DOHH2 (cell line): ENCODE data around the gene AKAP1.

Experiments
- H3F3A ChIP-seq: fragments of 200-600 bp; sonication (generic), shearing (Covaris generic); 2 replicates; pipeline ENCODE4 v1.6.0; 2016; ENCODE audit warnings: antibody characterized with exemption, mild to moderate bottlenecking; ENCODE audit not compliant: control insufficient read depth, insufficient read depth
- H3K27ac ChIP-seq: fragments of 200-600 bp; sonication (generic); 2 replicates; pipeline ENCODE4 v1.5.1; 2014; ENCODE audit warnings: low read depth, mild to moderate bottlenecking, low read length, moderate library complexity
- H3K27me3 ChIP-seq: fragments of 200-600 bp; sonication (generic); 2 replicates; pipeline ENCODE4 v1.6.1; 2014; ENCODE audit warnings: mild to moderate bottlenecking, low read length, mixed read lengths; ENCODE audit not compliant: control insufficient read depth
- H3K36me3 ChIP-seq: fragments of 200-600 bp; sonication (generic); 2 replicates; pipeline ENCODE4 v1.6.1; 2014; ENCODE audit warnings: mild to moderate bottlenecking, low read length, moderate library complexity, mixed read lengths; ENCODE audit not compliant: control insufficient read depth
- H3K4me1 ChIP-seq: fragments of 200-600 bp; sonication (generic); 2 replicates; pipeline ENCODE4 v1.6.1; 2014; ENCODE audit warnings: mild to moderate bottlenecking, low read length, mixed read lengths; ENCODE audit not compliant: control insufficient read depth
- H3K4me2 ChIP-seq: fragments of 200-600 bp; sonication (generic); 2 replicates; pipeline ENCODE4 v1.6.0; 2014; ENCODE audit warnings: mild to moderate bottlenecking, low read length, moderate library complexity
- H3K4me3 ChIP-seq: fragments of 200-600 bp; sonication (generic); 2 replicates; pipeline ENCODE4 v1.5.1; 2014; ENCODE audit warnings: mild to moderate bottlenecking, low read length, mixed read lengths
- H3K79me2 ChIP-seq: fragments of 200-600 bp; sonication (generic); 2 replicates; pipeline ENCODE4 v1.6.1; 2014; ENCODE audit warnings: mild to moderate bottlenecking, low read length, mixed read lengths; ENCODE audit not compliant: control insufficient read depth
- H3K9me2 ChIP-seq: fragments of 200-600 bp; sonication (generic); replicated peaks from 2 replicates; pipeline ENCODE4 v1.6.1; 2014; ENCODE audit warnings: mild to moderate bottlenecking, low read length, mixed read lengths; ENCODE audit not compliant: control insufficient read depth
- H3K9me3 ChIP-seq: fragments of 200-600 bp; sonication (generic); 2 replicates; pipeline ENCODE4 v1.6.1; 2014; ENCODE audit warnings: antibody characterized with exemption, low read length, mixed read lengths; ENCODE audit not compliant: control insufficient read depth, insufficient read depth
- H4K20me1 ChIP-seq: fragments of 200-600 bp; sonication (generic); 2 replicates; pipeline ENCODE4 v1.6.0; 2014; ENCODE audit warnings: low read depth, mild to moderate bottlenecking, antibody characterized with exemption, low read length, moderate library complexity; ENCODE audit not compliant: control insufficient read depth, insufficient read depth
- EZH2phosphoT487 ChIP-seq: fragments of 200-600 bp; sonication (generic); IDR thresholded peaks from 2 replicates; pipeline ENCODE4 v1.6.1; 2017; ENCODE audit warnings: borderline replicate concordance, mild to moderate bottlenecking, antibody characterized with exemption, low read length, moderate library complexity, mixed read lengths
- TF ChIP-seq, protein P1 (sequence below): fragments of 200-600 bp; sonication (generic); IDR thresholded peaks from one replicate; pipeline ENCODE4 v1.5.1; 2014; ENCODE audit warnings: antibody characterized with exemption, mild to moderate bottlenecking, low read depth, low read length; ENCODE audit not compliant: poor library complexity, severe bottlenecking

Gene AKAP1

DNA sequence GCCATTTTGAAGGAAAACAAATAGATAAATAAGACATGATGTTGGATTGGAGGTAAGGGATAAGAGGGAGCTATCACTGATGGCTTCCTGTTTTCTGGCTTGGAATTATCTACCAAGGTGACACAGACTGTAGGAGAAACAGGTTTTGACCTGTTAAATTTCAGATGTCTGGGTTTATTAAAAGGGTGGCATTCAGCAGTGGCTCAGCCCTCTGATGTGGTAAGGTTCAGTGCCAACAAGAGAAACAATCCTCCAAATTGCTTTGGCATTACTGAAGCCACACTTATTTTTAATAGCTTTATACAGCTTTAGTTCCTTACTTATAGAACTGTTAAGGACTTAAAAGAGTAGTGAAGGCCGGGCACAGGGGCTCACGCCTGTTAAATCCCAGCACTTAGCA is 37.0 kb upstream of the AKAP1 start:
- peaks cover 5% of the 10 kb centered on the region for H3K27me3 ChIP-seq
- H3F3A ChIP-seq = no peaks in the 10 kb centered on the region
- no peaks in the 10 kb centered on the region for H3K36me3 ChIP-seq
- H3K4me1 ChIP-seq = peaks cover 5% of the 10 kb centered on the region; the same call in 1 of the 2 replicates
- H3K4me3 ChIP-seq = no peak overlapping the region
- no peak overlapping the region for H3K4me2 ChIP-seq
- TF ChIP-seq, protein P1, sequence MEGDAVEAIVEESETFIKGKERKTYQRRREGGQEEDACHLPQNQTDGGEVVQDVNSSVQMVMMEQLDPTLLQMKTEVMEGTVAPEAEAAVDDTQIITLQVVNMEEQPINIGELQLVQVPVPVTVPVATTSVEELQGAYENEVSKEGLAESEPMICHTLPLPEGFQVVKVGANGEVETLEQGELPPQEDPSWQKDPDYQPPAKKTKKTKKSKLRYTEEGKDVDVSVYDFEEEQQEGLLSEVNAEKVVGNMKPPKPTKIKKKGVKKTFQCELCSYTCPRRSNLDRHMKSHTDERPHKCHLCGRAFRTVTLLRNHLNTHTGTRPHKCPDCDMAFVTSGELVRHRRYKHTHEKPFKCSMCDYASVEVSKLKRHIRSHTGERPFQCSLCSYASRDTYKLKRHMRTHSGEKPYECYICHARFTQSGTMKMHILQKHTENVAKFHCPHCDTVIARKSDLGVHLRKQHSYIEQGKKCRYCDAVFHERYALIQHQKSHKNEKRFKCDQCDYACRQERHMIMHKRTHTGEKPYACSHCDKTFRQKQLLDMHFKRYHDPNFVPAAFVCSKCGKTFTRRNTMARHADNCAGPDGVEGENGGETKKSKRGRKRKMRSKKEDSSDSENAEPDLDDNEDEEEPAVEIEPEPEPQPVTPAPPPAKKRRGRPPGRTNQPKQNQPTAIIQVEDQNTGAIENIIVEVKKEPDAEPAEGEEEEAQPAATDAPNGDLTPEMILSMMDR = no peak
- TF ChIP-seq EZH2phosphoT487 = no peak
- H3K9me3 ChIP-seq = no peaks in the 10 kb centered on the region
- no peak overlapping the region for H3K27ac ChIP-seq
- no peaks in the 10 kb centered on the region for H3K79me2 ChIP-seq
- H4K20me1 ChIP-seq = no peaks in the 10 kb centered on the region
- H3K9me2 ChIP-seq = no peaks in the 10 kb centered on the region

DNA sequence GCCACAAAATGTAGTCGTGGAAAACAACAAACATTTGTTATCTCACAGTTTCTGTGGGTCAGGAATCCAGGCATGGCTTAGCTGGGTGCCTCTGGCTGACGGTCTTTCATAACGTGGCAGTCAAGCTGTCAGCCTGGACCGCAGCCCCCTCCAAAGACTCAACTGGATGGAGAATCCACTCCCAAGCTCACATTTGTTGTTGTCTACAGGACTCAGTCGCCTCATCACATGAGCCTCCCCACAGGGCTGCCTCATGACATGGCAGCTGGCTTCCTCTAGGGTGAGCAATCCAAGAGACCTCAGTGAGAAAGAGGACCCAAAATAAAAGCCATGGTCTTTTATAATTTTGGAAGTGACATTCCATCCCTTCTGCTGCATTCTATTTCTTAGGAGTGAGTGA is 34.7 kb upstream of the AKAP1 start:
- TF ChIP-seq, protein P1 = peak; percentile 6
- no peak for TF ChIP-seq EZH2phosphoT487
- no peaks in the 10 kb centered on the region for H3F3A ChIP-seq
- no peaks in the 10 kb centered on the region for H4K20me1 ChIP-seq
- no peaks in the 10 kb centered on the region for H3K27me3 ChIP-seq
- H3K4me2 ChIP-seq = no peak overlapping the region
- no peaks in the 10 kb centered on the region for H3K79me2 ChIP-seq
- peaks cover 10% of the 10 kb centered on the region; the same call in 1 of the 2 replicates for H3K4me1 ChIP-seq
- H3K27ac ChIP-seq = no peak overlapping the region
- H3K4me3 ChIP-seq = no peak overlapping the region
- no peaks in the 10 kb centered on the region for H3K9me3 ChIP-seq
- no peaks in the 10 kb centered on the region for H3K9me2 ChIP-seq
- H3K36me3 ChIP-seq = no peaks in the 10 kb centered on the region

DNA sequence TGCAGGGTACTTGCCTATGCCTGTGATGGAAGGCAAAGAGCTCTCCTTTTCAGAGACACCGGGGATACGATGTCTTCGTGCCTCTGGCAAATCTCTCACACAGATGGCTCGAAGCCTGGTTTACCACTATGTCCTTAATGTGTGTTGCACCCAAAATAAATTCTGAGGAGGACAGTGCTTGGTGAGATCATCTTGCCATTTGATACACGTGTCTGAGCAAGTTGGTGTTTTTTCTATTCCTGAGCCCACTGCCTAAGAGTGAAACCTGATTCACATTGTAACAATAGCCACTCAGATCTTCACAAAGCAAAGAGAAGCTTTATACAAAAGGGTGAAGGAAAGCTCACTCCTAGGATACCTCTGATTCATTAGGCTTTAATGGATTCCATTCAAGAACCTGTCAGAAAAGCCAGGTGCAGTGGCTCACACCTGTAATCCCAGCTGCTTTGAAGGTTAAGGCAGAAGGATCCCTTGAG is 33.1 kb upstream of the AKAP1 start:
- no peak overlapping the region for H3K27ac ChIP-seq
- H3F3A ChIP-seq = no peaks in the 10 kb centered on the region
- no peaks in the 10 kb centered on the region for H3K36me3 ChIP-seq
- peaks cover 22% of the 10 kb centered on the region for H3K4me1 ChIP-seq
- no peaks in the 10 kb centered on the region for H3K9me3 ChIP-seq
- no peak overlapping the region for H3K4me3 ChIP-seq
- H3K4me2 ChIP-seq = no peak overlapping the region
- H3K27me3 ChIP-seq = no peaks in the 10 kb centered on the region
- H4K20me1 ChIP-seq = no peaks in the 10 kb centered on the region
- no peaks in the 10 kb centered on the region for H3K79me2 ChIP-seq
- TF ChIP-seq, protein P1 = no peak
- no peak for TF ChIP-seq EZH2phosphoT487
- H3K9me2 ChIP-seq = no peaks in the 10 kb centered on the region

DNA sequence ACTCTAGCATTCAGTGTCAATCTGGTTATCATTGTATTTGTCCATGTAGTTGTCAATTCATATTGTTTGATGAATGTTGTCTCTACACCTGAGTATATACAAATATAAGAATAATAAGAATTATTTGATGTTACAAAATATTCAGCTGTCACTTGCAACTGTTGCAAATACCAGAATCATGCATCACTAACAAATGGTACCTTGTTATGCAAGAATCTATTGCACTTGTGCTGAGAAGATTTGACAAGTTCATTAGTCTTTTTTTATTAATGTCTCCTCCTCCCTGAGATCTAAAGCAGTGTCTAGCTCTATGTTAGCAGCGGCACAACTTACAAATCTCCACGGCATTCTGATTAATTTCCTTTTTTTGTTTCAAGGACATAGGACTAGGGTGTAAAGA is 22.2 kb upstream of the AKAP1 start:
- H3K79me2 ChIP-seq = no peaks in the 10 kb centered on the region
- no peaks in the 10 kb centered on the region for H4K20me1 ChIP-seq
- H3F3A ChIP-seq = no peaks in the 10 kb centered on the region
- H3K36me3 ChIP-seq = no peaks in the 10 kb centered on the region
- no peak overlapping the region for H3K4me2 ChIP-seq
- H3K9me3 ChIP-seq = no peaks in the 10 kb centered on the region
- peaks cover under 1% of the 10 kb centered on the region; the same call in 1 of the 2 replicates for H3K4me1 ChIP-seq
- H3K9me2 ChIP-seq = no peaks in the 10 kb centered on the region
- H3K27me3 ChIP-seq = no peaks in the 10 kb centered on the region; the same call in 1 of the 2 replicates
- TF ChIP-seq, protein P1 = no peak
- TF ChIP-seq EZH2phosphoT487 = no peak
- H3K4me3 ChIP-seq = no peak overlapping the region
- H3K27ac ChIP-seq = no peak overlapping the region
